ENCODE data around the gene ATP7A. TPM values are rescaled to one million over a fixed set of nuclear protein-coding genes. Genes with fewer than 3 reads are reported as not detected.

Gene ATP7A
- total RNA-seq, 4 donors from 2014 or later, result 6.5 to 8.8 (median 6.8) TPM

GRCh38 chrX:77961063-77961462 is 50.6 kb downstream of the ATP7A start:
- no peak overlapping the region for H3K4me3 ChIP-seq

GRCh38 chrX:77962068-77962902 is 51.8 kb downstream of the ATP7A start:
- Histone ChIP-seq H3K27me3 (no peaks in the 10 kb centered on the region), H3K36me3 (no peaks in the 10 kb centered on the region), H3K4me3 (no peak overlapping the region), H3K4me1 (no peaks in the 10 kb centered on the region), H3K9me3 (no peaks in the 10 kb centered on the region), H3K27ac (no peak overlapping the region)
- TF ChIP-seq, protein P1, sequence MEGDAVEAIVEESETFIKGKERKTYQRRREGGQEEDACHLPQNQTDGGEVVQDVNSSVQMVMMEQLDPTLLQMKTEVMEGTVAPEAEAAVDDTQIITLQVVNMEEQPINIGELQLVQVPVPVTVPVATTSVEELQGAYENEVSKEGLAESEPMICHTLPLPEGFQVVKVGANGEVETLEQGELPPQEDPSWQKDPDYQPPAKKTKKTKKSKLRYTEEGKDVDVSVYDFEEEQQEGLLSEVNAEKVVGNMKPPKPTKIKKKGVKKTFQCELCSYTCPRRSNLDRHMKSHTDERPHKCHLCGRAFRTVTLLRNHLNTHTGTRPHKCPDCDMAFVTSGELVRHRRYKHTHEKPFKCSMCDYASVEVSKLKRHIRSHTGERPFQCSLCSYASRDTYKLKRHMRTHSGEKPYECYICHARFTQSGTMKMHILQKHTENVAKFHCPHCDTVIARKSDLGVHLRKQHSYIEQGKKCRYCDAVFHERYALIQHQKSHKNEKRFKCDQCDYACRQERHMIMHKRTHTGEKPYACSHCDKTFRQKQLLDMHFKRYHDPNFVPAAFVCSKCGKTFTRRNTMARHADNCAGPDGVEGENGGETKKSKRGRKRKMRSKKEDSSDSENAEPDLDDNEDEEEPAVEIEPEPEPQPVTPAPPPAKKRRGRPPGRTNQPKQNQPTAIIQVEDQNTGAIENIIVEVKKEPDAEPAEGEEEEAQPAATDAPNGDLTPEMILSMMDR (IDR thresholded peaks at IDR 0.05), result no peak
- TF ChIP-seq POLR2A (IDR thresholded peaks at IDR 0.05), result no peak
- DNase-seq, result no peak

More at GRCh38 chrX:77961063-77961462, 50.6 kb downstream of the ATP7A start:
- H3K36me3 ChIP-seq, result no peaks in the 10 kb centered on the region
- no peaks in the 10 kb centered on the region for H3K9me3 ChIP-seq
- no peak overlapping the region for H3K27ac ChIP-seq
- H3K27me3 ChIP-seq, result no peaks in the 10 kb centered on the region
- no peak for DNase-seq
- TF ChIP-seq POLR2A (IDR thresholded peaks at IDR 0.05), result no peak
- TF ChIP-seq, protein P1 (IDR thresholded peaks at IDR 0.05), result no peak
- H3K4me1 ChIP-seq, result no peaks in the 10 kb centered on the region

DNA sequence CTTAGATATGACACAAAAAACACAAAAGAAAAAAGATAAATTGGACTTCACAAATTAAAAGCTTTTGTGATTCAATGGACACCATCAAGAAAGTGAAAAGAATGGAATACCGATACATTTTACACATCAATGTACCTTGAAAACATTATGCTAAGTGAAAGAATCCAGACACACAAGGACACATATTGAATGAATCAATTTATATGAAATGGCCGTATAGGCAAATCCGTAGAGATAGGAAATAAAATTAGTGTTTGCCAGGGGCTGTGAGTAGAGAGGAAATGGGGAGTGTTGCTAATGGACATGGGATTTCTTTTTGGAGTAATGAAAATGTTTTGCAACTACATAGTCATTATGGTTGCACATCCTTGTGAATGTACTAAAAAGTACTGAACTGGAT is 55.9 kb downstream of the ATP7A start:
- no peak for DNase-seq
- TF ChIP-seq POLR2A (IDR thresholded peaks at IDR 0.05), result no peak
- TF ChIP-seq, protein P1 (IDR thresholded peaks at IDR 0.05), result no peak
- H3K27ac ChIP-seq, result no peak overlapping the region
- H3K27me3 ChIP-seq, result no peaks in the 10 kb centered on the region
- H3K4me1 ChIP-seq, result no peaks in the 10 kb centered on the region
- no peak overlapping the region for H3K4me3 ChIP-seq
- no peaks in the 10 kb centered on the region for H3K36me3 ChIP-seq
- no peaks in the 10 kb centered on the region for H3K9me3 ChIP-seq

DNA sequence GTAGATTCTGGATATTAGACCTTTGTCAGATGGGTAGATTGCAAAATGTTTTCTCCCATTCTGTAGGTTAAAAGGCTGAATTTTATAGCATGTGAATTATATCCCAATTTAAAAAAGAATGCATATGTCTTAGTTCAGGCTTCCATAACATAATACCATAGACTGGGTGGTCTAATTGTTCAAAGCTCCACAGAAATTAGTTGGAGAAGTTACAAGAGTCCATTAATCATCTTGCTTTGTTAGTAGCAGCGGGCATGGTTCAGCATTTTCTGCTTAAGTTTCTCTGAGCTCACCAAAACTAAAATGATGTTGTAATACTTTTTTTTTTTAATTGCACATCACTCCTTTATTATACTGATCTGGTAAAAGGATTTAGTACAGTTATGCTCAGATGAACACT is 57.1 kb downstream of the ATP7A start:
- H3K4me3 ChIP-seq, result no peak overlapping the region
- H3K36me3 ChIP-seq, result no peaks in the 10 kb centered on the region
- H3K9me3 ChIP-seq, result no peaks in the 10 kb centered on the region
- TF ChIP-seq, protein P1 (IDR thresholded peaks at IDR 0.05), result no peak
- no peak for TF ChIP-seq POLR2A (IDR thresholded peaks at IDR 0.05)
- no peaks in the 10 kb centered on the region for H3K27me3 ChIP-seq
- H3K27ac ChIP-seq, result no peak overlapping the region
- no peaks in the 10 kb centered on the region for H3K4me1 ChIP-seq
- no peak for DNase-seq

DNA sequence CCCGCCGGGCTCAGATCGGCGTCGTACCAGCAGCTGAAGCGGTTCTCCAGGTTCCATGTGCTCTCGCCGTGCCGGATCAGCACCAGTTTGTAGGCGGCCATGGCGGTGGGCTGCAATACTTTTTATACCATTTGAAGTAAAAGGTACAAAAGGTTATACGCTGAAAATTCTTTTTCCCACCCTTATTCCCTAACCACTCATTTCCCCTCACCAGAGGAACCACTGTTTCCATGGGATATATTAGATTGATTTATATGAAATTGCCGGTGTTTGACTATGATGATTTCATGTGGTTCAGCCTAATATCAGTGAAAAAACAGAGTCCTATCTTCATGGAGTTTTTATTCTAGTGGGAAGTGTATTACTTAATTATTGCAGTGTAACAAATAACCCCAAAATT is 59.0 kb downstream of the ATP7A start, which contains the start of gene PGAM4:
Gene PGAM4 (minus strand): TSS at position 101 of the 400 bp plus-strand sequence. CDS start 0 bp downstream, at position 101.
- no peak for DNase-seq
- Histone ChIP-seq H3K36me3 (no peaks in the 10 kb centered on the region), H3K4me3 (no peak within 1 kb of the TSS), H3K4me1 (no peaks in the 10 kb centered on the region), H3K27me3 (no peaks in the 10 kb centered on the region), H3K27ac (no peak within 1 kb of the TSS), H3K9me3 (no peaks in the 10 kb centered on the region)
- TF ChIP-seq, protein P1 (IDR thresholded peaks at IDR 0.05), result no peak
- TF ChIP-seq POLR2A (IDR thresholded peaks at IDR 0.05), result no peak

Measured in Peyer's patch (tissue), 4 donors.